Left ventricle myocardium superior (tissue), 1 donor: ENCODE results near the gene SH3D21. TPM values are rescaled to one million over a fixed set of nuclear protein-coding genes. Genes with fewer than 3 reads are reported as not detected.

ENCODE experiments used
- ATAC-seq: fragments of 200-7000 bp; cut with Tn5 transposase; one replicate; pipeline ENCODE4 v1.9.1; 2020; ENCODE audit warnings: mild to moderate bottlenecking, moderate library complexity
- DNase-seq: peaks from one replicate; pipeline ENCODE4 v3.0.0-alpha.2; 2020
- intact Hi-C: fragments of 100-400 bp; cut with micrococcal nuclease; formaldehyde crosslinking; loops from one replicate; pipeline ENCODE4 v1.11.0; 2022
- total RNA-seq: library from RNA; stranded (reverse); fragmentation: NEBNext Ultra II Directional; extraction: Animal tissue kit (Norgen Biotek cat#: 25700); gene quantifications from one replicate; pipeline ENCODE4 v1.2.1, GENCODE V29; 2021
- donor health status: DM: no; HTN: yes; CAD: no; lungs with severe emphysema.

The SH3D21 gene
- total RNA-seq, 1 donor from 2014 or later = 1.1 TPM

DNA sequence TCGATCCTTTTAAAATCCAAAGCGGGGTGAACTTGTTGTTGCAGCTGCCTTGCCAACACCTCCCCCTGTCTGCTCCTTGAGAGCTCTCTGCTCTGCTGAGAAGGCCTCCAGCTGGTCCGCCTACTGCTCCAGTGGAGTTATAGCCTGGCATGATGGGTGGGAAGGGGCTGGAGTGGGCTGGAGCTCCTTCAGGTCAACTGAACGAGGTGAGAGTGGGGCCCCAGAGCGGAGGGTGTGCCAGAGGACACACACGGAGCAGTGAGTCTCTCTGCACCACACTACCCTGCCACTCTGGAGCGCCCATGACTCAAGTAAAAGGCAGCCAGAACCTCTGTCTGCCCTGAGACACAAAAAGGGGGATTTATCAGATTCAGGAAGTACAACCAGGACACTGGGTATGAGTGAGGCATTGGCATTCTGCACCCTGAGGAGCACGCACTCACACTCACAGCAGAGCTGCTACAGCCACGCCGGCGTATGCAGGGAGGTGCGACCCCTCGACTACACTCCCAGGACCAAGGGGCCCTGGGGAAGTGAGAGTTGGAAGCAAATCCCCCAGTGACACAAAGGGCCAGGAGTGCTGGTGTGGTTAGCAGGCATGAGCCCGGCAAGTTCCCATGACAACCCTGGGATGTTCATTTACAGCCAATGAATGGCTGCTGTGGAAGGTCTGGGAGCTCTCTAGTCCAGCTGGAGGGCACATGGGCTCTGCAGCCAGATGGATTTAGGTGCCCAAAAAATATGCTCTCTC lies 45.2 kb downstream of the SH3D21 start:
- ATAC-seq = peak; percentile 14

DNA sequence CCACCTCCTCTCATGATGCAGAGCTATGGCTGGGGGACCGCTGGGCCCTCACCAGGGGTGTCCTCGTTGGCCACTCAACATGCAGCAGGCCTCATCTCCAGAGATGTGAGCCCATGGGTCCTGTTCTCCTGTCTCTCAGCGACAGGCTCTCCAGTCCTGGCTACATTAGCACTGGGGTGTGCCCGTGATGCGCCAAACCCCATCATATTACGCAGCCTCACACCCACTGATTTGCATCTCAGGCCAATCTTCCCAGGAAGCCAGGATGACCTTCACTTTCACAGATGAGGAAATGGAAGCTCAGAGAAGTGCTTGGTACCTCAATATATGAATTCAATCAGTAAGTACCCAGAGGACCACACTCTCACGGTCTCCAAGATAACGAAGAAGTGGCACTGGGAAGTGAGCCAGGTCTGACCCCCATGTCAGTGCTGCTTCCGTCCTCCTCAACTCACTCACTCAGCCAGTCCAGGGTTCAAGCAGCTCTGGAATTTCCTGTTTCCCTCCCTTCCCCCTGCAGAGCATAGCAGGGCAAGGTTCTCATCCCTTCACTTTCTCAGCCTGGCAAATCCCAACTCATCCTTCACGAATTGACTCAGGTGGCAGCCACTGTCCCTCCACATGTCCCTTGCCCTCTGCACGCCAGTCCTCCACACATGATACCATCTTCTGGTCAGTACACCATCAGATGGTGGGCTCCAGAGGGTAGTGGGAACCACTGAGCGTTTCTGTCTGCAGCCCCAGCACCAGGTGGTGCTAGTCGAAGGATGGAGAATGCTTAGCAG lies 46.1 kb downstream of the SH3D21 start:
- DNase-seq (no peak), ATAC-seq (no peak)
- intact Hi-C loops = no loop called here

More for the DNA sequence above, 45.2 kb downstream of the SH3D21 start:
- no peak for DNase-seq
- intact Hi-C loops = no loop called here

DNA sequence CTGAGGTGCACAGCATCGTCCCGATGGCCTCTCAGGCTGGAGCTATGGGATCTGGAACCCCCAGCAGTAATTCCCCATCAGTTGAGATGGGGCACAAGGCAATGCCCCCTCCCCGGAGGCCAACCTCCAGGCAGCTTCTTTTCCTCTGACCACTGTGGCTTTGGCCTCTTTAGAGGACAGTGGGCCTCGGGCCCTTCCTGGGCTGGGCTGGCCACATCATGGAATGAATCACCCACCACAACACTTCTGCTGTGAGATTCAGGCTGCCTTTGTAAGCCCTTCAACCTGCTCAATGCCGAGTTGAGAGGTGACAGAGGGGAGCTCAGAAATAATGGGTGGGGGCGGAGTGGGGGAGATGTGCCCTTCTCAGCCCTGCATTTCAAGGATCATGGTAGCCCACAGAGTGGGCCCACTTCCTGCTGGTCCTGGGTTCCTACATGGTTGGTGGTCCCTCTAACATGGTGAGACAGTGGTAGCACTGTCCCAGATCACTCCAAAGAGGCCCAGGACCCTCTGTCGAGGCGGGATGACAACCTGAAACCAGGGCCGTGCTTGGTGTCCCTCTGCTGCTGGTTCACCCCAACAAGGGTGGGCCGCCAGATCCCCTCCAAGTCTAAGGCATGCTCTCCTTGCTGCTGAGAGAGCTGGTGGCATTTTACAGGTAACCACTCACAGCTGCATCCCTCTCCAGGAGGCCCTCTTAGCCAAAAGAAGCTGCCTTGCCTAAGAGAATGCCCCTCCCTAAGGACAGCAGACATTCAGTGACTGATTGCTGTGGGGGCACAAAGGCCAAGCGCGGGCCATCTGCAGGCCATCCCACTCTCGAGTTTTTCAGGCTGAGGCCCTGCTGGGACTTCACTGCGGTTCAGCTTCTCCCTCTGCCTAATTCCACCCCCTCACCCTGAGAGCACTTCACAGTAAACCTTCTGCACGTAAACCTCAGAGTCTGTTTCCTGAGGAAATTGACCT lies 47.0 kb downstream of the SH3D21 start:
- intact Hi-C loops = no loop called here
- DNase-seq (no peak), ATAC-seq (no peak)

DNA sequence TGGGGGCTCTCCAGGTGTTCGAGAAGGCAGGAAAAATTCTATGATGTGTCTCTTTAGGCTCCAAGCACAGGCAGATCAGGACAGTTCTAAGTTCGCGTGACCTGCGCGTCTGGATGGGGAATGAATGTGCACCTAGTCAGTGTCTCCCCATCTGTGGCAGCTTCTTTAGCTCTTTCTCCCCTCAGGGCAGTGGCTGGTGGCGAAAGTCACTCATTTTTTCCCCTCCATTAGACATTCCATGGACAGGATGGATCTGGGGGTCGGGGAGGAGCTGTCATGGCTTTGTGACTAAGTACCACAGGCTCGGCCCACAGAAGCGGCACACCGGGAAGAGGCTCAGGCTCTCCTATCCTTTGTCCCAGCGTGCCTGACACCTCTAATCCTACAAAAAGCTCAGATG lies 48.3 kb downstream of the SH3D21 start:
- DNase-seq = no peak
- ATAC-seq = no peak
- intact Hi-C loops = no loop called here

DNA sequence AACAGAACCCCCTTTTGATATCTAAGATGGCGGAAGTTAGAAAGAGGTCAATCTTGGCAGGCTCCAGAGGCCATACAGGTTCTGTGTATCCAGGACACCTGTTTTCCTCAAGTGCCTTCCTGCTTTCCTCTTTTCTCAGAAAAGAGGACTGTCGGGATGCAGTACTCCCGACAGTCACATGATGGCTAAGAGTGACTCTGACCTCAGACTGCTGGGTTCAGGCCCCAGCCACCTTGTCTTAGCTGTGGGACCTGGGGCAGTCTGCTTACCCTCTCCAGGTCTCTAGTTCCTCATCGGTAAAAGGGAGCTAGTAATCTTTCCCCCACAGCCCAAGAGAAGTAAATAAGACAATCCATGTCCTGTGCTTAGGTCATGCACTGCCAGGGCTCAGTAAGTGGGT lies 49.6 kb downstream of the SH3D21 start:
- DNase-seq (no peak), ATAC-seq (no peak)
- intact Hi-C loops = no loop called here

DNA sequence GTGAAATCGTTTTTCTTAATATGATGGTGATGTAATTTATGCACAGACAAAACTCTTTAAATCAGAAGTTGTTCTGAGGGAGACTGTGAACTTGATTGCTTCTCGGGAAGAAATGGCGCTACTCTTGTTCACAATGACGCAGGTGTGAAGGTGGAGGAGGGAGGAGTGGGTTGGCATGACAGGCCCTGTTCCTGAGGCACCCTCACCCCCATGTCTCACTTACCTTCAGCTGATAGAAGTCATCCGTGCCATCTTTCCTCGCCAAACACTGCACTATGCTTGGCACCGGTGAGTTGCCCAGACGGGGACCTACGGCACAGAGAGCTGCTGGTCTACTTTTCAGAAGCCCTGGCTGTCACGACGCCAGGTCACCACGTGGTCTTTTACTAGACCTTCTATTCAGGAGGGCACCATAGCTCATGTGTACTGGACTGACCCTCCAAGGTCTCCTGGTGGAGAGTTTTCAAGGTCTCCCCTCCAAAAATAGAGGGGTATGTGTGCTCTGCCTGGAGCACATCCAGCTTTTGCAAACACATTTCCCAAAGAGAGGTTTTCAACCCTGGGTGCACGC lies 52.4 kb downstream of the SH3D21 start:
- DNase-seq = no peak
- intact Hi-C loops = no loop called here
- no peak for ATAC-seq

DNA sequence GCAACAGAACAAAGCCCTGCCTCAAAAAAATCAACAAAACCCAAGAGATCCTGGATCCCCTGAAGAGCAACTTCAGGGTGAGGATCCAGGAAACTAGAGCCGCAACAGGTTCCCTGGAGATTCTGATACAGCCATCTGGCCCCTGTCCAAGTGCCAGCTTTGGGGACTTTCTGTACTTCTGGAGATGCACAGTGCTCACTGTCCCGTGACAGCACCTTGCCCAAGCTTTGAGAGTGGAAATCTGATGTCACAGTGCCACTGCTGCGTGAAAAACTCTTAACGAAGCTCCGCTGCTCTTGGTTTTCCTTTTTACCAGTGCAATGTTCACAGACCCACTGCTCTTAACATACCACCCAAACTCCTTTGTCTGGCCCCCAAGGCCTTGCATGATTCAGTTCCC lies 53.2 kb downstream of the SH3D21 start:
- intact Hi-C loops = no loop called here
- no peak for ATAC-seq
- DNase-seq = no peak

DNA sequence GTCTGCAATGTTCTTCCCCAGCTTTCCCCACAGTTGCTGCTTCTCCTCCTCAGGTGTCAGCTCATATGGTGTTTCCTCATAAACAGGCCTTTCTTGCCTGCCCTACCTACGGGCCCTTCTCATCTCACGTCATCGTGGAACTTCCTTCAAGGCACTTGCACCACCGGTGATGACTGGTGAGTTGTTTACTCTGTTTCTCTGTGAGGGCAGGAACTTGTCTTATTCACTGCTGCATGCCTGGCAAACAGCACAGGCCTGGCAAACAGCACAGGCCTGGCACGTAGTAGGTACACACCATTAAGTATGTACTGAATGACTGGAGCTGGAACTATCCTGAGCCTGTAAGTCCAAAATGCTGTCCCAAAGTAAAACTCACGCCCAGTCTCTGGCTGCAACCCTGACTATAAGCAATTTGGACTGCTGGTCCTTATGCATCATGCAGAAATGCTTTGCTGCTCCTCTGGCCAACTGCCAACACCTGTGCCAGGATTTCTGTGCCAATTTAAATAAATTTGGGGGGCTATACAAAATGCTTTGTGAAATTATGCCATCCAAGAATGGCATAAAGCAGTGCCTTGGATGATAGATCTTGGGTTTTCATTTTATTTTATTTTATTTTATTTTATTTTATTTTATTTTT lies 53.9 kb downstream of the SH3D21 start:
- intact Hi-C loops = no loop called here
- ATAC-seq (no peak), DNase-seq (no peak)

DNA sequence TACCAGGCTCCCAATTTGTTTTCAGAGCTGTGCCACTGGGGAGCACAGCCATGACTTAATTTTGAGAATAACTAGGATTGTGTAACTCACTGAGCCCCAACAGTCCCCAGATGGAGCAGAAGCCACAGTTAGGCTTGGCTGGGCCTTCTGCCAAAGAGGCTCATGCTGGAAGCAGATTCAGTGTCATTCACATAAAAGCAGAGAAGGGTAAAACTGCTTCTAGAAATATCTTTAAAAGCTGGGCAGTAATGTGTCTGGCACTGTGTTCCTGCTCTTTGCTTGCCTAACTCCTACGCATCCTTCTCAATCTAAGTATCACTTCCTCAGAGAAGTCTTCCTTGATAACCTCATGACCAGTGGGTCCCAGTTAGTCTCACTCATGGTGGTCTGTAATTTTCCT lies 59.2 kb downstream of the SH3D21 start:
- peak; percentile 83 for DNase-seq
- peak; percentile 77 for ATAC-seq
- intact Hi-C loops = no loop called here

DNA sequence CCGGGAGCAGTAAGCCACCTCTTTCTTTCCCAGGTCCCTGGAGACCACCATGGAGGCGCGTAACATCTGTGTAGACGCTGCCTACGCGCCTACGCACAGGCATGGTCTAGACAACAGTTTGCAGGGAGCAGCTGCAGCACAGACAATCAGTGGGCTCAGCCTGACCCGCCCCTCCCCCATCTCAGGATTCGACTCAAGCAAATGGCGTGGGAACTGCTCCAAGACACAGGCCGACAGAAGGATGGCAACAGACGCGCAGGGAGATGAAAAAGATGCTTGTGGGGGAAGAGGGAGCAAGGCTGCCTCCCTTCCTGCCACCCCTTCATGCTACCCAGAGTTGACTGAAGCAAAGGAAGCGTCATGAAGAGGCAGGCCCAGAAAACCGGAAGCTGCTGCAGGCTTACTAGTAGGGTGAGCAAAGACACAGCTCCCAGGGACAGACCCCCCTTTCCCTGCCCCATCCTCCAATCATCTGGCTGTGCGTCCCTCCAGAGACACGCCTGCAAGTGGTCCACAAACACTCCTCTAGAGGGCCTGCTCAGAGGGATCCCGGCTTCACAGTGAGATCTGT lies 60.0 kb downstream of the SH3D21 start:
- intact Hi-C loops = no loop called here
- peak; percentile 69 for DNase-seq
- peak; percentile 59 for ATAC-seq

DNA sequence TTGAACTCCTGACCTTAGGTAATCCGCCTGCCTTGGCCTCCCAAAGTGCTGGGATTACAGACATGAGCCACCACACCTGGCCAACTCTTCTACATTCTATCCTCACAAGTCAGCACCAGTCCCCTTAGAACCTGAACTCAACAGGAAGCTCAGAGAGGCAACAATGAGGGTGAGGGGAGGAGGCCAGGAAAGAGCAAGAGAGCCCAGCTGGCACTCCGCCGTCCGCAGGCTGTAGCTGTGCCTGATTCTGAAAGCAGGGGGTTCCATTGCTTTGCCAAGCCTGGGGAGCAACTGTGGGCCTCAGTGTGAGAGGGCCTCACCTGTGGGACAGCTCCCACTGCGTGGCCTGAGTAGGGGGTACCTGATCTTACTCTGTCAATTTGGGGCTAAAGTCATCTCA lies 60.9 kb downstream of the SH3D21 start:
- DNase-seq (no peak), ATAC-seq (no peak)
- intact Hi-C loops = no loop called here

DNA sequence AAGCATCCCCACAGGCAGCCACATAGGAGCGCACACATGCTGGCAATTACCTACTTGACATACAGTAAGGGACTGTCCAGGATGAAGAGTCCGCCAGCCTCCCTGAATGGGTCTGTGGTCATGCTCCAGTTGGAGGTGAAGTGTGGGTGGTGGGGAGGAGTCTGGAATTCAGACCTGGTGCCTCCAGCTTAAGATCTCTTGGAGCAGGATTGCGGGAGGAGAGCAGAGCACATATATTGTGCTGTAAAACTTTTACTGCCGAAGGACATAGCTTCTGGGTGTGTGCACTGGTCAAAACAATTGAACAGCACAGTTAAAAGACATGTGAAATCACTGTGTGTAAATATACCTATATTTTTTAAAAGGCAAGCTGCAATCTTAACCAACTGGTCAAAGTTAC lies 61.6 kb downstream of the SH3D21 start:
- no peak for ATAC-seq
- intact Hi-C loops = no loop called here
- no peak for DNase-seq

DNA sequence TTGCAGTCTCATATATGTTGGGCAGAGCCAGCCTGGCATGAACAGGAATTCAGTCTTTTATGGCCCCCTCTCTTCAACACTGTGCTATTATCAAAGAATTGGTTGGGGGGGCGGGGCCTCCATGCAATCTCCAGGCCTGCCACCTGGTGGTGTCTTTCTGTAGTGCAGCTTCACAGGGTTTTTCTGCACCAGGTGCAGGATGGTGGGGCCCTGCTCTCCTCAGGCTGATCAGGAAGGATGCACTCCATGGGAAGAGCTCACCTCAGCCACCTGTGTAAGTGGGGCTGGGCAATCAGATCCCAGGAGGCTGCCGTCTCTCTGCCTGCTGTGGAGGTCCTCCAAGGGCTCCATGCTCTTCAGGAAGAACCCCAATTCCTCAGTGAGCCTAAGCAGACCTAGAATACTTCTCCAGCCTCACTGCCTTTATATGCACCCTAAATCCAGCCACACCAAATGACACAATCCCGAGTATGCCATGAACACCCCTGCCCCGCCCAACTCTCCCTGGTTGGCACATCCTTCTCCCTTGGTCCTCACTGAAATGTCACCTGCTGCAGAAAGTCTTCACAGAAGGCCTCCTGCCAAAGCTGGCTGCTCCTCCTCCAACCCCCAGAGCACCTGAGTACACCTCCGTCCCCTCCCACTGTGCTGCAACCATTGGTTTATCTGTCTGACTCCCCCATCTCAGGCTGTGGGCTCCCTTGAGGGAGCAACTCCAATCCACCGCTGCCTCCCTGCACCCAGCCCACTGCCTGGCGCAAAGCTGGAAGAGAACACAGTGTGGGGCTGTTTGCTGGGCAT lies 63.1 kb downstream of the SH3D21 start:
- peak; percentile 79 for DNase-seq
- ATAC-seq = peak; percentile 24
- intact Hi-C loops = no loop called here

Other genes with a start within 250 kb of the SH3D21 start
- not detected for gene TEKT2, start 222.3 kb upstream of the SH3D21 start, total RNA-seq
- 16.9 TPM for gene ADPRS, start 217.5 kb upstream of the SH3D21 start, total RNA-seq
- 0.67 TPM for gene COL8A2, start 181.1 kb upstream of the SH3D21 start, total RNA-seq
- gene TRAPPC3, start 156.9 kb upstream of the SH3D21 start, total RNA-seq = 57.8 TPM
- gene MAP7D1, start 150.2 kb upstream of the SH3D21 start, total RNA-seq = 385 TPM
- gene THRAP3, start 81.9 kb upstream of the SH3D21 start, total RNA-seq = 67.9 TPM
- gene EVA1B, start 17.3 kb downstream of the SH3D21 start, total RNA-seq = 10.8 TPM
- gene STK40, start 79.6 kb downstream of the SH3D21 start, total RNA-seq = 78.4 TPM
- gene LSM10, start 91.5 kb downstream of the SH3D21 start, total RNA-seq = 58.7 TPM
- gene OSCP1, start 144.1 kb downstream of the SH3D21 start, total RNA-seq = 3.8 TPM
- 119 TPM for gene MRPS15, start 158.0 kb downstream of the SH3D21 start, total RNA-seq
- gene CSF3R, start 176.5 kb downstream of the SH3D21 start, total RNA-seq = 6.4 TPM